HL-60 (cell line): Measurements from ENCODE around the gene CTNNA3.

Experiments used
- DNase-seq, 2 experiments: peaks; one replicate each; pipeline ENCODE4 v3.0.0-alpha.2; 2010 to 2020; ENCODE audit warnings: low read depth in 1 of 2, low spot score in 1 of 2
- H3K27ac ChIP-seq: fragments of 250-450 bp; sonication (Bioruptor Pico); replicated peaks from 2 replicates; pipeline ENCODE4 v1.5.1; 2020; ENCODE audit warnings: mild to moderate bottlenecking, moderate library complexity
- H3K27me3 ChIP-seq: fragments of 250-450 bp; sonication (Bioruptor Pico); 2 replicates; pipeline ENCODE4 v1.5.1; 2021; ENCODE audit warnings: mild to moderate bottlenecking, moderate library complexity; ENCODE audit not compliant: insufficient read depth, poor library complexity, severe bottlenecking
- H3K4me3 ChIP-seq: replicated peaks from 2 replicates; pipeline ENCODE4 v1.5.1; 2011; ENCODE audit warnings: mild to moderate bottlenecking, control low read depth, low read length; ENCODE audit not compliant: insufficient read depth
- GABPA ChIP-seq: IDR thresholded peaks from 2 replicates; pipeline ENCODE4 v1.6.1; 2012; ENCODE audit warnings: low read depth
- POLR2AphosphoS5 ChIP-seq: IDR thresholded peaks from 2 replicates; pipeline ENCODE4 v1.6.1; 2012; ENCODE audit warnings: low read depth
- SPI1 ChIP-seq: IDR thresholded peaks from 2 replicates; pipeline ENCODE4 v1.6.1; 2012; ENCODE audit warnings: low read depth, mild to moderate bottlenecking, borderline replicate concordance
- TF ChIP-seq, protein P1 (sequence below): IDR thresholded peaks from one replicate; pipeline ENCODE4 v1.5.1; 2011; ENCODE audit warnings: low read length, control low read depth, inconsistent platforms; ENCODE audit not compliant: insufficient read depth
- TF ChIP-seq, protein P2 (sequence below): IDR thresholded peaks from 2 replicates; pipeline ENCODE4 v1.6.1; 2012; ENCODE audit warnings: low read depth; ENCODE audit not compliant: insufficient replicate concordance

Gene CTNNA3

DNA sequence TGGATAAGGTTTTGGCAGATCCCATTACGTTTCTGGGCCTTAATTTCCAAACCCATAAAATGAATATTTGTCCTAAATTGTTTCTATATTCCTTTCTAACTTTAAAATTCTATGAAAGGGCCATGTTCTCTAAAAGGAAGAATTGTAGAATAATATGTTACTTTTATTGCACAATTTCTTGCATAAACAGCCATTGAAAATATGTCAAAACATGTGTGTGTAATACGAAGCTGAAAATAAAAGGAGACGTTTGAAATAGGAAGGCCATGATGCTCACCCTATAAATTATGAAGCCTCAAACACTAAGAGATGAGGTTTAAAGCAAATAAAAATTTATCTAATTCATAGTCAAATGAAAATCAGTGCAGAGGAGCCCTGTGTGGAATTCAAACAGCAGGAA lies 915.2 kb downstream of the CTNNA3 start:
- DNase-seq = no peak
- TF ChIP-seq GABPA (no peak), SPI1 (no peak), POLR2AphosphoS5 (no peak)
- TF ChIP-seq, protein P1, sequence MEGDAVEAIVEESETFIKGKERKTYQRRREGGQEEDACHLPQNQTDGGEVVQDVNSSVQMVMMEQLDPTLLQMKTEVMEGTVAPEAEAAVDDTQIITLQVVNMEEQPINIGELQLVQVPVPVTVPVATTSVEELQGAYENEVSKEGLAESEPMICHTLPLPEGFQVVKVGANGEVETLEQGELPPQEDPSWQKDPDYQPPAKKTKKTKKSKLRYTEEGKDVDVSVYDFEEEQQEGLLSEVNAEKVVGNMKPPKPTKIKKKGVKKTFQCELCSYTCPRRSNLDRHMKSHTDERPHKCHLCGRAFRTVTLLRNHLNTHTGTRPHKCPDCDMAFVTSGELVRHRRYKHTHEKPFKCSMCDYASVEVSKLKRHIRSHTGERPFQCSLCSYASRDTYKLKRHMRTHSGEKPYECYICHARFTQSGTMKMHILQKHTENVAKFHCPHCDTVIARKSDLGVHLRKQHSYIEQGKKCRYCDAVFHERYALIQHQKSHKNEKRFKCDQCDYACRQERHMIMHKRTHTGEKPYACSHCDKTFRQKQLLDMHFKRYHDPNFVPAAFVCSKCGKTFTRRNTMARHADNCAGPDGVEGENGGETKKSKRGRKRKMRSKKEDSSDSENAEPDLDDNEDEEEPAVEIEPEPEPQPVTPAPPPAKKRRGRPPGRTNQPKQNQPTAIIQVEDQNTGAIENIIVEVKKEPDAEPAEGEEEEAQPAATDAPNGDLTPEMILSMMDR = no peak
- TF ChIP-seq, protein P2, sequence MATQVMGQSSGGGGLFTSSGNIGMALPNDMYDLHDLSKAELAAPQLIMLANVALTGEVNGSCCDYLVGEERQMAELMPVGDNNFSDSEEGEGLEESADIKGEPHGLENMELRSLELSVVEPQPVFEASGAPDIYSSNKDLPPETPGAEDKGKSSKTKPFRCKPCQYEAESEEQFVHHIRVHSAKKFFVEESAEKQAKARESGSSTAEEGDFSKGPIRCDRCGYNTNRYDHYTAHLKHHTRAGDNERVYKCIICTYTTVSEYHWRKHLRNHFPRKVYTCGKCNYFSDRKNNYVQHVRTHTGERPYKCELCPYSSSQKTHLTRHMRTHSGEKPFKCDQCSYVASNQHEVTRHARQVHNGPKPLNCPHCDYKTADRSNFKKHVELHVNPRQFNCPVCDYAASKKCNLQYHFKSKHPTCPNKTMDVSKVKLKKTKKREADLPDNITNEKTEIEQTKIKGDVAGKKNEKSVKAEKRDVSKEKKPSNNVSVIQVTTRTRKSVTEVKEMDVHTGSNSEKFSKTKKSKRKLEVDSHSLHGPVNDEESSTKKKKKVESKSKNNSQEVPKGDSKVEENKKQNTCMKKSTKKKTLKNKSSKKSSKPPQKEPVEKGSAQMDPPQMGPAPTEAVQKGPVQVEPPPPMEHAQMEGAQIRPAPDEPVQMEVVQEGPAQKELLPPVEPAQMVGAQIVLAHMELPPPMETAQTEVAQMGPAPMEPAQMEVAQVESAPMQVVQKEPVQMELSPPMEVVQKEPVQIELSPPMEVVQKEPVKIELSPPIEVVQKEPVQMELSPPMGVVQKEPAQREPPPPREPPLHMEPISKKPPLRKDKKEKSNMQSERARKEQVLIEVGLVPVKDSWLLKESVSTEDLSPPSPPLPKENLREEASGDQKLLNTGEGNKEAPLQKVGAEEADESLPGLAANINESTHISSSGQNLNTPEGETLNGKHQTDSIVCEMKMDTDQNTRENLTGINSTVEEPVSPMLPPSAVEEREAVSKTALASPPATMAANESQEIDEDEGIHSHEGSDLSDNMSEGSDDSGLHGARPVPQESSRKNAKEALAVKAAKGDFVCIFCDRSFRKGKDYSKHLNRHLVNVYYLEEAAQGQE = no peak
- H3K4me3 ChIP-seq = no peak overlapping the region
- no peaks in the 10 kb centered on the region for H3K27me3 ChIP-seq
- no peak overlapping the region for H3K27ac ChIP-seq

DNA sequence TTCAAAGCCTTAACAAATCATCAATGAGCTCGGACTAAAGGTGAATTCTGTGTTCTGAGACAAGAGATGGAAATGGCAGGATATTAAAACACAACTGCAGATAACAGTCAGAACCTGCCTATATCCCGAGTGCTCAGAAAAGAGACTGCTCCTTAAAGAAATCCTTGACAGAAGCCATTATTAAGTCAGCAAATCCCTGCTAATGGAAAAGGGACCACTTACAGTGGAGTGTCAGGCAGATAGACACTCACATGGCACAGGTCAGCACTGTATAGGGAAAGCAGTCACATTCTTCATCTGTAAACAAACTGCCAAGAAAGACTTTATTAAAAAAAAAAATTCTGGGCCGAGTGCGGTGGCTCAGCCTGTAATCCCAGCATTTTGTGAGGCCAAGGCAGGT lies 917.6 kb downstream of the CTNNA3 start:
- TF ChIP-seq, protein P1 = no peak
- TF ChIP-seq, protein P2 = no peak
- no peak for TF ChIP-seq GABPA
- no peak overlapping the region for H3K4me3 ChIP-seq
- no peak for DNase-seq

DNA sequence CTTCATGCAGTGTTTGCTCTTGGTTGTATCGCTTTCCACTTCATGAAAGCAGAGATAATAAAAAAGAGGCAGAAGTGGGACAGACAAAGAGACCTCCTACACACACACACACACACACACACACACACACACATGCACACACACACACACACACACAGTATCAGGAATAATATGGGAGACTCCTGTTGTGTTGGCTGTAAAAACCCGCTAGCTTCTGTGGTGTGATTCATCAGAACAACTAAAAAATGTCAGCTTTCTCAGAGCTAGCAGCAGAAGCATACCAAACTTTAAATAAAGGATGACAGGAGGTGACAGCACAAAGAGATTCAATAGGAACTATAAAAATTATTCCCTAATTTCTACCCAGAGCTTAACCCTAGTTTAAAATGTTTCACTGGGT lies 918.3 kb downstream of the CTNNA3 start:
- DNase-seq = no peak
- no peaks in the 10 kb centered on the region for H3K27me3 ChIP-seq
- no peak overlapping the region for H3K4me3 ChIP-seq
- no peak overlapping the region for H3K27ac ChIP-seq
- TF ChIP-seq POLR2AphosphoS5 (no peak), SPI1 (no peak)
- TF ChIP-seq, protein P1 = no peak
- TF ChIP-seq, protein P2 = no peak

More for the DNA sequence above, 917.6 kb downstream of the CTNNA3 start:
- H3K27ac ChIP-seq = no peak overlapping the region
- H3K27me3 ChIP-seq = no peaks in the 10 kb centered on the region
